Activated B cell treated with CpG ODN at 0.5 μM for 24 hours (primary cell): Measurements from ENCODE around the gene RAP1A. TPM values are rescaled to one million over a fixed set of nuclear protein-coding genes. Genes with fewer than 3 reads are reported as not detected.
"Not testable (repeated sequence)": the region's sequence is repeated elsewhere in the genome, so short reads cannot be mapped to it uniquely, and the experiment has no call there.

ENCODE experiments used
- ATAC-seq: fragments of 200-7000 bp; cut with Tn5 transposase; one replicate; pipeline ENCODE4 v1.10.0; 2021; ENCODE audit warnings: low read depth, mild to moderate bottlenecking, moderate library complexity
- CTCF ChIA-PET: fragments of 350-600 bp; sonication (Branson Sonifier 250); formaldehyde crosslinking; loops from one replicate; lab custom pipeline; 2021; ENCODE audit warnings: antibody characterized with exemption; lab: Charles Lee
- POLR2A ChIA-PET: fragments of 350-600 bp; sonication (Branson Sonifier 250); formaldehyde crosslinking; loops from one replicate; lab custom pipeline; 2021; ENCODE audit warnings: antibody characterized with exemption; lab: Charles Lee
- DNase-seq: peaks from one replicate; pipeline ENCODE4 v3.0.0; 2022
- H3K27ac Mint-ChIP-seq: one replicate; pipeline ENCODE4 v1.8.0; 2020; ENCODE audit warnings: mixed read lengths
- H3K27me3 Mint-ChIP-seq: one replicate; pipeline ENCODE4 v1.8.0; 2021; ENCODE audit warnings: mixed read lengths
- H3K36me3 Mint-ChIP-seq: one replicate; pipeline ENCODE4 v1.8.0; 2021; ENCODE audit warnings: low read depth, mixed read lengths
- H3K4me1 Mint-ChIP-seq: one replicate; pipeline ENCODE4 v1.8.0; 2021; ENCODE audit warnings: mixed read lengths
- H3K4me3 Mint-ChIP-seq: one replicate; pipeline ENCODE4 v1.8.0; 2020; ENCODE audit warnings: mild to moderate bottlenecking, mixed read lengths
- H3K9me3 Mint-ChIP-seq: one replicate; pipeline ENCODE4 v1.8.0; 2020; ENCODE audit warnings: mixed read lengths
- intact Hi-C: fragments of 100-400 bp; cut with micrococcal nuclease; formaldehyde crosslinking; loops from one replicate; pipeline ENCODE4 v1.15.1; 2024
- total RNA-seq: library from RNA; stranded (reverse); gene quantifications from 2 replicates; pipeline ENCODE4 v1.2.3, GENCODE V29; 2022
- TF ChIP-seq, protein P1 (sequence below): fragments of 200-600 bp; IDR thresholded peaks from one replicate; pipeline ENCODE4 v1.8.0; 2022; ENCODE audit warnings: antibody characterized with exemption, mild to moderate bottlenecking

RAP1A gene
- total RNA-seq, 1 donor from 2014 or later: 93.8 TPM

DNA sequence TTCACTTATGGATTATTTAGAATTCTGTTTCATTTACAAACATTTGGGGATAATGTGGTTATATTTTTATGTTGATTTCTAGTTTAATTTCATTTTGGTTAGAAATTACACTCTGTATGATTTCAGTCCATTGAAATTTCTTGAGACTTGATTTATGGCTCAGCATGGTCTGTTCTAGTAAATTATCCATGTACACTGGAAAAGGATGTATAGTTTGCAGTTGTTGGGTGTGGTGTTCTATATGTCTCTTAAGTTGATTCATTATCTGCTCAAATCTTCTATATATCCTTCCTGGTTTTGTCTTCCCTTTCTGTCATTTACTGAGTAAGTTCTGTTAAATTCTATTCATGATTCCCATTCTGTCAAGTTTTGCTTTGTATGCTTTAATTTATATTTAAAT lies 52.3 kb downstream of the RAP1A start:
- Mint-ChIP-seq H3K27me3 (no peaks in the 10 kb centered on the region), H3K9me3 (peaks cover 4% of the 10 kb centered on the region), H3K4me1 (peaks cover 46% of the 10 kb centered on the region), H3K27ac (no peak overlapping the region), H3K4me3 (no peak overlapping the region), H3K36me3 (peaks cover 53% of the 10 kb centered on the region)
- ATAC-seq (no peak), DNase-seq (no peak)
- intact Hi-C loops: no loop called here
- ChIA-PET CTCF (interaction anchor here (1.2 kb wide), 1 partner anchor 97 kb away, joined by 4 read pairs; no protein-coding TSS in a partner anchor), POLR2A (no interaction called here)
- TF ChIP-seq, protein P1, sequence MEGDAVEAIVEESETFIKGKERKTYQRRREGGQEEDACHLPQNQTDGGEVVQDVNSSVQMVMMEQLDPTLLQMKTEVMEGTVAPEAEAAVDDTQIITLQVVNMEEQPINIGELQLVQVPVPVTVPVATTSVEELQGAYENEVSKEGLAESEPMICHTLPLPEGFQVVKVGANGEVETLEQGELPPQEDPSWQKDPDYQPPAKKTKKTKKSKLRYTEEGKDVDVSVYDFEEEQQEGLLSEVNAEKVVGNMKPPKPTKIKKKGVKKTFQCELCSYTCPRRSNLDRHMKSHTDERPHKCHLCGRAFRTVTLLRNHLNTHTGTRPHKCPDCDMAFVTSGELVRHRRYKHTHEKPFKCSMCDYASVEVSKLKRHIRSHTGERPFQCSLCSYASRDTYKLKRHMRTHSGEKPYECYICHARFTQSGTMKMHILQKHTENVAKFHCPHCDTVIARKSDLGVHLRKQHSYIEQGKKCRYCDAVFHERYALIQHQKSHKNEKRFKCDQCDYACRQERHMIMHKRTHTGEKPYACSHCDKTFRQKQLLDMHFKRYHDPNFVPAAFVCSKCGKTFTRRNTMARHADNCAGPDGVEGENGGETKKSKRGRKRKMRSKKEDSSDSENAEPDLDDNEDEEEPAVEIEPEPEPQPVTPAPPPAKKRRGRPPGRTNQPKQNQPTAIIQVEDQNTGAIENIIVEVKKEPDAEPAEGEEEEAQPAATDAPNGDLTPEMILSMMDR: no peak

DNA sequence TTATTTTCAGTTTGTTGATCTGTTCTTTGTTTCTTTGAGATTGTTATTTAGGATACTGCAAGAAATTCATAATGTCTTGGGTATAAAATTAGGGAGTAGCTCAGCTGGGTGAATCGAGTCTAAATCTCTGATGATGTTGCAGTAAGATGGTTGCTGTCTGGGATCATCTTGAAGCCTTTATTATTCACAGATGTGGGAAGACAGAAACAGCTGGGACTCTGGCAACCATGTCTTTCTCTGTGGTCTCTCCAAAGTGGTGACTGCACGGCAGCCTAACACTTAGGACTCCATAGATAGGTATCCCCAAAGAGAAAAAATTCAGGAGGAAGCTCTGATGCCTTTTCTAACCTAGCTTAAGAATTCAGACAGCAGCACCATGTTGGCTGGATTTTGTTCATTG lies 52.7 kb downstream of the RAP1A start:
- Mint-ChIP-seq H3K4me3 (no peak overlapping the region), H3K9me3 (peaks cover 4% of the 10 kb centered on the region), H3K27me3 (no peaks in the 10 kb centered on the region), H3K27ac (no peak overlapping the region), H3K36me3 (peaks cover 53% of the 10 kb centered on the region), H3K4me1 (peaks cover 44% of the 10 kb centered on the region)
- ChIA-PET POLR2A (no interaction called here), CTCF (interaction anchor here (1.2 kb wide), 1 partner anchor 97 kb away, joined by 4 read pairs; no protein-coding TSS in a partner anchor)
- no peak for ATAC-seq
- DNase-seq: no peak
- intact Hi-C loops: no loop called here
- TF ChIP-seq, protein P1: no peak

DNA sequence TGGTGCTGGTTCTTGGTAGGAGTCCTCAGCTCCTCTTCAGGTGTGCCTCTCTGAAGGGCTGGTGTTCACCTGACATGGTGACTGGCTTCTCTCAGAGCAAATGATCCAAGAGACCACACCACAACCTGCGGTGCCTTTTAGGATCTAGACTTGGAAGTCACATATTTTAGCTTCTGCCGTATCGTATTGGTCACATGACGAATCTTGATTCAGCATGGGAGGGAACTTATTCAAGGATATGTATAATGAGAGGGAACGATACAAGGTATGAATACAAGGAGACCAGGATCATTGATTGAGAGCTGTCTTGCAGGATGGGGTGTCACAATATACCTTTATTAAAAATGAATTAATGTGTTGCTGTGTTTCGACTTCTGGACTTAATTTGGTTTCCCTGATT lies 58.0 kb downstream of the RAP1A start:
- ChIA-PET POLR2A (no interaction called here), CTCF (interaction anchor here (0.7 to 1.1 kb wide), 2 partner anchors 19 to 170 kb away, joined by 3 read pairs; no protein-coding TSS in a partner anchor)
- no peak for DNase-seq
- ATAC-seq: no peak
- no peak overlapping the region for H3K4me3 Mint-ChIP-seq
- TF ChIP-seq, protein P1: no peak
- H3K27ac Mint-ChIP-seq: no peak overlapping the region
- peaks cover 73% of the 10 kb centered on the region for H3K36me3 Mint-ChIP-seq
- intact Hi-C loops: no loop called here
- no peaks in the 10 kb centered on the region for H3K27me3 Mint-ChIP-seq
- H3K9me3 Mint-ChIP-seq: peaks cover 9% of the 10 kb centered on the region
- H3K4me1 Mint-ChIP-seq: peaks cover 24% of the 10 kb centered on the region

DNA sequence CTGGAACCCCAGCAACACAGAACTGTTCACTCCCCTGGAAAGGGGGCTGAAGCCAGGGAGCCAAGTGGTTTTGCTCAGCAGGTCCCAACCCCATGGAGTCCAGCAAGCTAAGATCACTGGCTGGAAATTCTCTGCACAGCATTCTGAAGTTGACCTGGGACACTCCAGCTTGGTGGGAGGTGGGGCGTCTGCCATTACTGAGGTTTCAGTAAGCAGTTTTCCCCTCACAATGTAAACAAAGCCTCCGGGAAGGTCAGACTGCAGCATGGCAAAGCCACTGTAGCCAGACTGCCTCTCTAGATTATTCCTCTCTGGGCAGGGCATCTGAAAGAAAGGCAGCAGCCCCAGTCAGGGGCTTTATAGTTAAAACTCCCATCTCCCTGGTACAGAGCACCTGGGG lies 60.0 kb downstream of the RAP1A start:
- Mint-ChIP-seq H3K27me3 (no peaks in the 10 kb centered on the region), H3K9me3 (peaks cover 21% of the 10 kb centered on the region), H3K4me1 (peaks cover 34% of the 10 kb centered on the region), H3K27ac (no peak overlapping the region), H3K4me3 (no peak overlapping the region), H3K36me3 (peaks cover 69% of the 10 kb centered on the region)
- ChIA-PET CTCF (no interaction called here), POLR2A (no interaction called here)
- TF ChIP-seq, protein P1: no peak
- intact Hi-C loops: no loop called here
- ATAC-seq (no peak), DNase-seq (no peak)

DNA sequence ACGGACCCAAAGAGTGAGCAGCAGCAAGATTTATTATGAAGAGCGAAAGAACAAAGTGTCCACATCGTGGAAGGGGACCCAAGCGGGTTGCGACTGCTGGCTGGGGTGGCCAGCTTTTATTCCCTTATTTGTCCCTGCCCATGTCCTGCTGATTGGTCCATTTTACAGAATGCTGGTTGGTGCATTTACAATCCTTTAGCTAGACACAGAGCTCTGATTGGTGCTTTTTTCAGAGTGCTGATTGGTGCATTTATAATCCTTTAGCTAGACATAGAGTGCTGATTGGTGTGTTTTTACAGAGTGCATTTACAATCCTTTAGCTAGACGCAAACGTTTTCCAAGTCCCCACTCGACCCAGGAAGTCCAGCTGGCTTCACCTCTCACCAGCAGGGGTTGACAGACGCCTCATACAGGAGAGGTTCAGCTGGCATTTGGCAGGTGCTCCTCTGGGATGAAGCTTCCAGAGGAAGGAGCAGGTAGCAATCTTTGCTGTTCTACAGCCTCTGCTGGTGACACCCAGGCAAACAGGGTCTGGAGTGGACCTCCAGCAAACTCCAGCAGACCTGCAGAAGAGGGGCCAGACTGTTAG lies 60.7 kb downstream of the RAP1A start:
- ATAC-seq, CTCF ChIA-PET, H3K27ac Mint-ChIP-seq, DNase-seq, H3K4me3 Mint-ChIP-seq, intact Hi-C loops, H3K27me3 Mint-ChIP-seq: not testable (repeated sequence)
- POLR2A ChIA-PET: interaction anchor here (0.6 kb wide), 1 partner anchor 7 kb away, joined by 5 read pairs; no protein-coding TSS in a partner anchor
- Mint-ChIP-seq H3K36me3 (peaks cover 66% of the 10 kb centered on the region), H3K9me3 (peaks cover 23% of the 10 kb centered on the region), H3K4me1 (peaks cover 34% of the 10 kb centered on the region)

DNA sequence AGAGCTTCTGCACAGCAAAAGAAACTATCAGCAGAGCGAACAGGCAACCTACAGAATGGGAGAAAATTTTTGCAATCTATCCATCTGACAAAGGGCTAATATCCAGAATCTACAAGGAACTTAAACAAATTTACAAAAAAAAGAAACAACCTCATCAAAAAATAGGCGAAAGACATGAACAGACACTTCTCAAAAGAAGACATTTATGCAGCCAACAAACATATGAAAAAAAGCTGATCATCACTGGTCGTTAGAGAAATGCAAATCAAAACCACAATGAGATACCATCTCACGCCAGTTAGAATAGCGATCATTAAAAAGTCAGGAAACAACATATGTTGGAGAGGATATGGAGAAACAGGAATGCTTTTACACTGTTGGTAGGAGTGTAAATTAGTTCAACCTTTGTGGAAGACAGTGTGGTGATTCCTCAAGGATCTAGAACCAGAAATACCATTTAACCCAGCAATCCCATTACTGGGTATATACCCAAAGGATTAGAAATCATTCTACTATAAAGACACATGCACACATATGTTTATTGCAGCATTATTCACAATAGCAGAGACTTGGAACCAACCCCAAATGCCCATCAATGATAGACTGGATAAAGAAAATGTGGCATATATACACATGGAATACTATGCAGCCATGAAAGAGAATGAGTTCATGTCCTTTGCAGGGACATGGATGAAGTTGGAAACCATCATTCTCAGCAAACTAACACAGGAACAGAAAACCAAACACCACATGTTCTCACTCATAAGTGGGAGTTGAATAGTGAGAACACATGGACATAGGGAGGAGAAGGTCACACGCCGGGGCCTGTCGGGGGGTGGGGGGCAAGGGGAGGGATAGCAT lies 65.9 kb downstream of the RAP1A start:
- DNase-seq, POLR2A ChIA-PET, ATAC-seq, CTCF ChIA-PET, H3K4me3 Mint-ChIP-seq, H3K27me3 Mint-ChIP-seq, intact Hi-C loops, H3K27ac Mint-ChIP-seq: not testable (repeated sequence)
- Mint-ChIP-seq H3K9me3 (peaks cover 23% of the 10 kb centered on the region), H3K4me1 (peaks cover 63% of the 10 kb centered on the region), H3K36me3 (peaks cover 31% of the 10 kb centered on the region)
